ENCODE results near the gene CEP43.

GRCh38 chr6:167027772-167028171 lies 28.6 kb downstream of the CEP43 start:
- TF ChIP-seq CTCF (IDR thresholded peaks at IDR 0.05; ENCODE audit: control extremely low read depth in 1 of 3, insufficient read depth in 1 of 3, low read depth in 1 of 3, low read length in 3 of 3) (no peak), CHD2 (IDR thresholded peaks at IDR 0.05; ENCODE audit: low read length) (no peak), EZH2 (IDR thresholded peaks at IDR 0.05; ENCODE audit: low read depth, low read length, severe bottlenecking) (no peak), POLR2AphosphoS5 (IDR thresholded peaks at IDR 0.05; ENCODE audit: low read depth, low read length) (no peak), POLR2A (IDR thresholded peaks at IDR 0.05; ENCODE audit: control extremely low read depth in 1 of 2, low read depth in 2 of 2, low read length in 2 of 2) (no peak), CEBPB (IDR thresholded peaks at IDR 0.05; ENCODE audit: low read depth, low read length) (no peak), TCF12 (IDR thresholded peaks at IDR 0.05; ENCODE audit: low read depth, low read length) (no peak)
- TF ChIP-seq, protein P1, sequence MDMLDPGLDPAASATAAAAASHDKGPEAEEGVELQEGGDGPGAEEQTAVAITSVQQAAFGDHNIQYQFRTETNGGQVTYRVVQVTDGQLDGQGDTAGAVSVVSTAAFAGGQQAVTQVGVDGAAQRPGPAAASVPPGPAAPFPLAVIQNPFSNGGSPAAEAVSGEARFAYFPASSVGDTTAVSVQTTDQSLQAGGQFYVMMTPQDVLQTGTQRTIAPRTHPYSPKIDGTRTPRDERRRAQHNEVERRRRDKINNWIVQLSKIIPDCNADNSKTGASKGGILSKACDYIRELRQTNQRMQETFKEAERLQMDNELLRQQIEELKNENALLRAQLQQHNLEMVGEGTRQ (IDR thresholded peaks at IDR 0.05; ENCODE audit: low read length), result no peak
